ENCODE measurements around the gene PDSS2.

- TF ChIP-seq CTCF (IDR thresholded peaks at IDR 0.05) (no peak), POLR2A (IDR thresholded peaks at IDR 0.05) (no peak), POLR2AphosphoS5 (IDR thresholded peaks at IDR 0.05) (no peak), EP300 (IDR thresholded peaks at IDR 0.05) (no peak)
These were observed 330.8 kb downstream of the PDSS2 start for GRCh38 chr6:107128577-107128976.

Data from suprapubic skin (tissue), 4 donors.